T follicular helper cell (primary cell): ENCODE results near the gene DESI2.

Experiments used
- DNase-seq: peaks from one replicate; pipeline ENCODE4 v3.0.0-alpha.2; 2020; ENCODE audit warnings: low read depth

DESI2 gene

GRCh38 chr1:244755673-244756072, 102.7 kb downstream of the DESI2 start:
- DNase-seq: no peak

- no peak for DNase-seq
Measured at GRCh38 chr1:244757091-244757939, 104.4 kb downstream of the DESI2 start.
